ENCODE data around the gene MYCBPAP. TPM values are rescaled to one million over a fixed set of nuclear protein-coding genes. Genes with fewer than 3 reads are reported as not detected.

The MYCBPAP gene
- total RNA-seq, 1 donor from 2014 or later, result 0.72 TPM

GRCh38 chr17:50527949-50528474 lies 19.8 kb downstream of the MYCBPAP start:
- Mint-ChIP-seq H3K4me3 (ENCODE audit: unreplicated experiment) (no peak overlapping the region), H3K27ac (ENCODE audit: unreplicated experiment) (no peak overlapping the region), H3K4me1 (ENCODE audit: unreplicated experiment) (peaks cover 25% of the 10 kb centered on the region), H3K36me3 (ENCODE audit: low read depth, unreplicated experiment) (no peaks in the 10 kb centered on the region), H3K27me3 (ENCODE audit: unreplicated experiment) (peaks cover 5% of the 10 kb centered on the region), H3K9me3 (ENCODE audit: unreplicated experiment) (no peaks in the 10 kb centered on the region)
- TF ChIP-seq CTCF (IDR thresholded peaks at IDR 0.05; ENCODE audit: unreplicated experiment), result no peak
- no peak for DNase-seq (ENCODE audit: low spot score)

- no peak for TF ChIP-seq CTCF (IDR thresholded peaks at IDR 0.05; ENCODE audit: unreplicated experiment)
- H3K9me3 Mint-ChIP-seq (ENCODE audit: unreplicated experiment), result no peaks in the 10 kb centered on the region
- H3K27me3 Mint-ChIP-seq (ENCODE audit: unreplicated experiment), result peaks cover 9% of the 10 kb centered on the region
- no peak overlapping the region for H3K27ac Mint-ChIP-seq (ENCODE audit: unreplicated experiment)
- no peak for DNase-seq (ENCODE audit: low spot score)
- H3K4me1 Mint-ChIP-seq (ENCODE audit: unreplicated experiment), result peaks cover 17% of the 10 kb centered on the region
- H3K36me3 Mint-ChIP-seq (ENCODE audit: low read depth, unreplicated experiment), result no peaks in the 10 kb centered on the region
- no peak overlapping the region for H3K4me3 Mint-ChIP-seq (ENCODE audit: unreplicated experiment)
Measured at GRCh38 chr17:50529849-50530248, 21.6 kb downstream of the MYCBPAP start.

- no peak for TF ChIP-seq CTCF (IDR thresholded peaks at IDR 0.05; ENCODE audit: unreplicated experiment)
- H3K27me3 Mint-ChIP-seq (ENCODE audit: unreplicated experiment), result peaks cover 9% of the 10 kb centered on the region
Measured at GRCh38 chr17:50531428-50532025, 23.3 kb downstream of the MYCBPAP start.

GRCh38 chr17:50532452-50533024 lies 24.3 kb downstream of the MYCBPAP start, which contains the start of gene EPN3:
TSS of gene EPN3 (plus strand) at chr17:50532735. CDS start at chr17:50536557, 3,822 bp downstream.
- Mint-ChIP-seq H3K9me3 (ENCODE audit: unreplicated experiment) (no peaks in the 10 kb centered on the region), H3K4me1 (ENCODE audit: unreplicated experiment) (peaks cover 13% of the 10 kb centered on the region), H3K36me3 (ENCODE audit: low read depth, unreplicated experiment) (no peaks in the 10 kb centered on the region), H3K27me3 (ENCODE audit: unreplicated experiment) (peaks cover 9% of the 10 kb centered on the region), H3K4me3 (ENCODE audit: unreplicated experiment) (peak within 1 kb of the TSS; percentile 9), H3K27ac (ENCODE audit: unreplicated experiment) (no peak within 1 kb of the TSS)
- peak; percentile 31 for DNase-seq (ENCODE audit: low spot score)
- TF ChIP-seq CTCF (IDR thresholded peaks at IDR 0.05; ENCODE audit: unreplicated experiment), result no peak

More at GRCh38 chr17:50531428-50532025, 23.3 kb downstream of the MYCBPAP start:
- no peak for DNase-seq (ENCODE audit: low spot score)
- no peak overlapping the region for H3K4me3 Mint-ChIP-seq (ENCODE audit: unreplicated experiment)
- no peaks in the 10 kb centered on the region for H3K36me3 Mint-ChIP-seq (ENCODE audit: low read depth, unreplicated experiment)
- H3K9me3 Mint-ChIP-seq (ENCODE audit: unreplicated experiment), result no peaks in the 10 kb centered on the region
- no peak overlapping the region for H3K27ac Mint-ChIP-seq (ENCODE audit: unreplicated experiment)
- peaks cover 13% of the 10 kb centered on the region for H3K4me1 Mint-ChIP-seq (ENCODE audit: unreplicated experiment)

GRCh38 chr17:50533185-50533584 lies 24.9 kb downstream of the MYCBPAP start:
- H3K9me3 Mint-ChIP-seq (ENCODE audit: unreplicated experiment), result no peaks in the 10 kb centered on the region
- DNase-seq (ENCODE audit: low spot score), result no peak
- TF ChIP-seq CTCF (IDR thresholded peaks at IDR 0.05; ENCODE audit: unreplicated experiment), result no peak
- H3K4me3 Mint-ChIP-seq (ENCODE audit: unreplicated experiment), result peak overlapping the region; percentile 9
- H3K27me3 Mint-ChIP-seq (ENCODE audit: unreplicated experiment), result peaks cover 9% of the 10 kb centered on the region
- H3K36me3 Mint-ChIP-seq (ENCODE audit: low read depth, unreplicated experiment), result no peaks in the 10 kb centered on the region
- peaks cover 14% of the 10 kb centered on the region for H3K4me1 Mint-ChIP-seq (ENCODE audit: unreplicated experiment)
- H3K27ac Mint-ChIP-seq (ENCODE audit: unreplicated experiment), result no peak overlapping the region

Measured in endothelial cell (in vitro differentiated cells).